H9 (cell line): ENCODE data around the gene PGBD2. TPM values are rescaled to one million over a fixed set of nuclear protein-coding genes. Genes with fewer than 3 reads are reported as not detected.

Experiments used
- DNase-seq: peaks from one replicate; pipeline ENCODE4 v3.0.0-alpha.2; 2017
- H2AFZ ChIP-seq: one replicate; pipeline ENCODE4 v1.6.1; 2013; ENCODE audit warnings: mild to moderate bottlenecking, low read length, control low read depth, moderate library complexity
- H2AK5ac ChIP-seq: 2 replicates; pipeline ENCODE4 v1.6.1; 2013; ENCODE audit warnings: low read length, control low read depth, mixed read lengths; ENCODE audit not compliant: insufficient read length
- H2BK120ac ChIP-seq: one replicate; pipeline ENCODE4 v1.6.1; 2013; ENCODE audit warnings: low read depth, mild to moderate bottlenecking, low read length, control low read depth, inconsistent platforms; ENCODE audit not compliant: poor library complexity, severe bottlenecking
- H2BK12ac ChIP-seq: 2 replicates; pipeline ENCODE4 v1.6.1; 2013; ENCODE audit warnings: low read length, control low read depth, mixed read lengths, low read depth; ENCODE audit not compliant: insufficient read length
- H2BK15ac ChIP-seq: 2 replicates; pipeline ENCODE4 v1.6.1; 2013; ENCODE audit warnings: low read depth, low read length, control low read depth
- H2BK20ac ChIP-seq: one replicate; pipeline ENCODE4 v1.6.1; 2013; ENCODE audit warnings: low read depth, mild to moderate bottlenecking, low read length, control low read depth, inconsistent platforms; ENCODE audit not compliant: poor library complexity, severe bottlenecking
- H2BK5ac ChIP-seq: 2 replicates; pipeline ENCODE4 v1.6.1; 2013; ENCODE audit warnings: low read length, control low read depth, mixed read lengths; ENCODE audit not compliant: insufficient read length
- H3K14ac ChIP-seq: 2 replicates; pipeline ENCODE4 v1.6.1; 2013; ENCODE audit warnings: low read length, control low read depth; ENCODE audit not compliant: insufficient read depth
- H3K18ac ChIP-seq: 2 replicates; pipeline ENCODE4 v1.6.1; 2013; ENCODE audit warnings: low read depth, mild to moderate bottlenecking, mixed read lengths, low read length, control low read depth; ENCODE audit not compliant: insufficient read length
- H3K23ac ChIP-seq: 2 replicates; pipeline ENCODE4 v1.6.1; 2013; ENCODE audit warnings: low read length, control low read depth, mixed read lengths, low read depth; ENCODE audit not compliant: insufficient read length
- H3K23me2 ChIP-seq: 2 replicates; pipeline ENCODE4 v1.6.1; 2013; ENCODE audit warnings: low read depth, mild to moderate bottlenecking, mixed read lengths, low read length, control low read depth; ENCODE audit not compliant: insufficient read length, poor library complexity, severe bottlenecking
- H3K27ac ChIP-seq: 2 replicates; pipeline ENCODE4 v1.5.1; 2013; ENCODE audit warnings: low read length, control low read depth, mixed read lengths, low read depth; ENCODE audit not compliant: insufficient read length
- H3K27me3 ChIP-seq: 2 replicates; pipeline ENCODE4 v1.6.1; 2013; ENCODE audit warnings: low read length, control low read depth, inconsistent platforms; ENCODE audit not compliant: insufficient read depth
- H3K4ac ChIP-seq: 2 replicates; pipeline ENCODE4 v1.6.1; 2013; ENCODE audit warnings: low read depth, mild to moderate bottlenecking, control low read depth, inconsistent platforms, low read length, moderate library complexity
- H3K4me1 ChIP-seq: 2 replicates; pipeline ENCODE4 v1.6.1; 2013; ENCODE audit warnings: low read length, control low read depth, inconsistent platforms; ENCODE audit not compliant: insufficient read depth
- H3K4me2 ChIP-seq: 2 replicates; pipeline ENCODE4 v1.6.1; 2013; ENCODE audit warnings: low read length, control low read depth, mixed read lengths; ENCODE audit not compliant: insufficient read length, insufficient read depth
- H3K56ac ChIP-seq: 2 replicates; pipeline ENCODE4 v1.6.1; 2013; ENCODE audit warnings: low read depth, mild to moderate bottlenecking, mixed read lengths, low read length, control low read depth; ENCODE audit not compliant: insufficient read length
- H3K79me1 ChIP-seq: 2 replicates; pipeline ENCODE4 v1.6.1; 2013; ENCODE audit warnings: low read depth, mild to moderate bottlenecking, moderate library complexity, low read length, control low read depth, inconsistent platforms; ENCODE audit not compliant: insufficient read depth, poor library complexity, severe bottlenecking
- H3K79me2 ChIP-seq: 2 replicates; pipeline ENCODE4 v1.6.1; 2013; ENCODE audit warnings: low read length, control low read depth, inconsistent platforms; ENCODE audit not compliant: insufficient read depth
- H3K9ac ChIP-seq: 2 replicates; pipeline ENCODE4 v1.6.1; 2013; ENCODE audit warnings: low read length, control low read depth, mixed read lengths; ENCODE audit not compliant: insufficient read length; ENCODE audit errors: extremely low read depth
- H3K9me3 ChIP-seq: one replicate; pipeline ENCODE4 v1.6.1; 2013; ENCODE audit warnings: low read depth, low read length, inconsistent platforms; ENCODE audit not compliant: control insufficient read depth
- H3T11ph ChIP-seq: one replicate; pipeline ENCODE4 v1.6.1; 2013; ENCODE audit warnings: mild to moderate bottlenecking, low read length, control low read depth, inconsistent platforms
- H4K20me1 ChIP-seq: one replicate; pipeline ENCODE4 v1.6.1; 2013; ENCODE audit not compliant: control insufficient read depth, insufficient read length, insufficient read depth
- H4K5ac ChIP-seq: 2 replicates; pipeline ENCODE4 v1.6.1; 2013; ENCODE audit warnings: low read depth, mild to moderate bottlenecking, mixed read lengths, low read length, control low read depth; ENCODE audit not compliant: insufficient read length
- H4K8ac ChIP-seq: replicated peaks from 2 replicates; pipeline ENCODE4 v1.6.1; 2013; ENCODE audit warnings: low read length, control low read depth, mixed read lengths, low read depth; ENCODE audit not compliant: insufficient read length
- H4K91ac ChIP-seq: 2 replicates; pipeline ENCODE4 v1.6.1; 2013; ENCODE audit warnings: low read depth, mild to moderate bottlenecking, moderate library complexity, mixed read lengths, low read length, control low read depth; ENCODE audit not compliant: insufficient read length
- H3K27ac Mint-ChIP-seq, 3 experiments: 2 replicates in 2 of 3; 3 replicates in 1 of 3; pipeline ENCODE4 v1.8.0; 2020 to 2021; ENCODE audit warnings: mixed read lengths in 3 of 3, mild to moderate bottlenecking in 1 of 3, moderate library complexity in 1 of 3
- H3K27me3 Mint-ChIP-seq: 2 replicates; pipeline ENCODE4 v1.8.0; 2021; ENCODE audit warnings: low read depth, mild to moderate bottlenecking, moderate library complexity, mixed read lengths
- H3K36me3 Mint-ChIP-seq, 3 experiments: 2 replicates in 2 of 3; 3 replicates in 1 of 3; pipeline ENCODE4 v1.8.0; 2020 to 2021; ENCODE audit warnings: low read depth in 3 of 3, mixed read lengths in 3 of 3; ENCODE audit not compliant: insufficient read depth in 1 of 3
- H3K4me1 Mint-ChIP-seq, 2 experiments: 2 replicates each; pipeline ENCODE4 v1.8.0; 2020; ENCODE audit warnings: mixed read lengths in 2 of 2
- H3K4me3 Mint-ChIP-seq, 2 experiments: 2 replicates in 1 of 2; 3 replicates in 1 of 2; pipeline ENCODE4 v1.8.0; 2020 to 2021; ENCODE audit warnings: mild to moderate bottlenecking in 2 of 2, mixed read lengths in 2 of 2, moderate library complexity in 1 of 2
- H3K9me3 Mint-ChIP-seq, 2 experiments: 2 replicates in 1 of 2; 3 replicates in 1 of 2; pipeline ENCODE4 v1.8.0; 2020; ENCODE audit warnings: mild to moderate bottlenecking in 2 of 2, mixed read lengths in 2 of 2, moderate library complexity in 1 of 2
- CTCF ChIP-seq: fragments of 200-600 bp; sonication (generic); conservative IDR thresholded peaks from 3 replicates; pipeline ENCODE4 v1.8.0; 2021; ENCODE audit warnings: antibody characterized with exemption, mild to moderate bottlenecking
- WGBS: extraction: QIAGEN DNeasy Blood & Tissue Kit; methylation state at CpG from one replicate; pipeline ENCODE4 v1.1.7; 2013; ENCODE audit warnings: missing lambda C conversion rate, low lambda C conversion rate, mixed read lengths; ENCODE audit not compliant: insufficient read length; ENCODE audit errors: extremely low coverage; 5-methylcytosine and 5-hydroxymethylcytosine counted together
- total RNA-seq: library from RNA; stranded (reverse); gene quantifications from 2 replicates; pipeline ENCODE4 v1.2.1, GENCODE V29; 2021

PGBD2 gene
- total RNA-seq, 1 experiment from 2014 or later, result 10.4 TPM

DNA sequence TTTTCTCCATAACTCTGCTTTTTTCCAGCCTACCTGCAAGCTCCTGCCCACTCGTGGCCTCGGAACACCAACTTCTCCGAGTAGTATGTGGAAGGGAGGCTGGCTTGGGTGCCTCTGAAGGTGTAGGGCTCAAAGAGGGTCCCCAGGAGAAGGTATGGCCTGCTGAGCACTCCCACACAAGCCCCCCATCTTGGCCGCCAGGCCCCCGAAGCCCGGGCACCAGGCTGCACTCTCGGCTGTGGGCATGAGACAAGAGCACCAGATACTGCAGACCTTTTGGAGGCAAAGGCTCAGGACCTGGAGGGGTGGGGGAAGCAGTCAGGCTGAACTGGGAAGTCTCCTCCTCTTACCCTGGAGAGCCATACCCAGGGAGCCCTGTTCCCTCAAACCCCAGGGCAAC, 48.8 kb upstream of the PGBD2 start:
- Histone ChIP-seq H2BK120ac (no peak overlapping the region), H4K5ac (no peak overlapping the region), H3K56ac (no peak overlapping the region), H4K20me1 (no peaks in the 10 kb centered on the region), H3K27me3 (no peaks in the 10 kb centered on the region; the same call in 1 of the 2 replicates), H3K4ac (no peak overlapping the region), H4K8ac (no peak overlapping the region), H3K9ac (peak overlapping the region; percentile 23), H4K91ac (no peak overlapping the region), H3K27ac (no peak overlapping the region), H3K14ac (no peak overlapping the region), H3K23ac (no peak overlapping the region), H2BK20ac (no peak overlapping the region), H2BK12ac (no peak overlapping the region), H3K79me2 (no peaks in the 10 kb centered on the region), H3T11ph (no peak overlapping the region), H2AK5ac (no peak overlapping the region), H2BK15ac (no peak overlapping the region), H3K4me1 (no peaks in the 10 kb centered on the region), H2AFZ (no peak overlapping the region), H3K79me1 (no peaks in the 10 kb centered on the region), H3K23me2 (peaks cover 15% of the 10 kb centered on the region), H2BK5ac (no peak overlapping the region), H3K4me2 (peak overlapping the region; percentile 55), H3K9me3 (no peaks in the 10 kb centered on the region), H3K18ac (no peak overlapping the region)
- no CpG with 5 or more reads among the region's 7 CpGs for WGBS
- Mint-ChIP-seq H3K9me3 (peaks cover 0 to 2% of the 10 kb centered on the region in 2 experiments; a peak in 2 of 5 replicates), H3K4me3 (peak overlapping the region; percentile 87 to 92), H3K36me3 (peaks cover 0 to 30% (median 26%) of the 10 kb centered on the region in 3 experiments; a peak in 5 of 7 replicates), H3K27me3 (peaks cover 23% of the 10 kb centered on the region), H3K27ac (no peak overlapping the region; a peak in 1 of 7 replicates), H3K4me1 (peaks cover 10 to 14% of the 10 kb centered on the region in 2 experiments)
- TF ChIP-seq CTCF, result no peak
- DNase-seq, result no peak
